NCI-H526 (cell line): ENCODE results near the gene TMUB1.

Experiments
- DNase-seq, 2 experiments: peaks; one replicate each; lab custom pipeline; 2025; lab: John Stamatoyannopoulos, UW

Gene TMUB1

DNA sequence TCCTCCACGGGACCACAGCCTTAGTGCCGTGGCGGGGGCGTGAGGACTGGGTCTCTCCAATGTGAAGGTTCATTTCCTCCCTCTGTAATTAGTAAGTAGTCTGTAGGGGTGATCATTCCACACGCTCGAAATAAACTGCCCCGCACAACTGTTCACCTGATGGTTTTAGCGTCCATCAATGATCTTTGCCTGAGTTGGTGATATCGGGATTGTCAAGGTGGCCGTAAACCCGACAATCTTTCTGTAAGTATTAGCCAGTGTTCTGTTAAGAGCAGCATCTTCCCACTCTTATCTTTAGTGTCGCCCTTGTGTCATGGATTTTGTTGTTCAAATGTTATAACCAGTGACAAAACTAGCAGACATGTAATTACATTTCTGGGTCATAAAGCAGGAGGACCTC, 20.7 kb upstream of the TMUB1 start:
- no peak for DNase-seq

DNA sequence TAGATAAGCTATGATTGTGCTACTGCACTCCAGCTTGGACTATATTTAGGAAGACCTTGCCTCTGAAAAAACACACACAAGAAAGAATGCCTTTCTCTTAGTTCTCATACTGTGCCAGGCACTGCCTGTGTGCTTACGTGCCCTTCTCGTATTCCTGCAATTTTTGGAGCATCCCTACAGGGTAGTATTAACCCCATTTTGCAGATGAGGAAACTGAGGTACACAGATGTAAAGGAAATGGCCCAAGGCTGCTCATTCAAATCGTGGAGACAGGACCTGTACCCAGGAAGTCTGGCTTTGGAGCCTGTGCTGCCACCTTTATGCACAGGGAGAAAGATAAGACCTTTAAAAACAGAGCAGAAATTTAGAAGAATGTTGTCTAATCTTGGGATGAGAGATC, 19.7 kb upstream of the TMUB1 start:
- DNase-seq = no peak

DNA sequence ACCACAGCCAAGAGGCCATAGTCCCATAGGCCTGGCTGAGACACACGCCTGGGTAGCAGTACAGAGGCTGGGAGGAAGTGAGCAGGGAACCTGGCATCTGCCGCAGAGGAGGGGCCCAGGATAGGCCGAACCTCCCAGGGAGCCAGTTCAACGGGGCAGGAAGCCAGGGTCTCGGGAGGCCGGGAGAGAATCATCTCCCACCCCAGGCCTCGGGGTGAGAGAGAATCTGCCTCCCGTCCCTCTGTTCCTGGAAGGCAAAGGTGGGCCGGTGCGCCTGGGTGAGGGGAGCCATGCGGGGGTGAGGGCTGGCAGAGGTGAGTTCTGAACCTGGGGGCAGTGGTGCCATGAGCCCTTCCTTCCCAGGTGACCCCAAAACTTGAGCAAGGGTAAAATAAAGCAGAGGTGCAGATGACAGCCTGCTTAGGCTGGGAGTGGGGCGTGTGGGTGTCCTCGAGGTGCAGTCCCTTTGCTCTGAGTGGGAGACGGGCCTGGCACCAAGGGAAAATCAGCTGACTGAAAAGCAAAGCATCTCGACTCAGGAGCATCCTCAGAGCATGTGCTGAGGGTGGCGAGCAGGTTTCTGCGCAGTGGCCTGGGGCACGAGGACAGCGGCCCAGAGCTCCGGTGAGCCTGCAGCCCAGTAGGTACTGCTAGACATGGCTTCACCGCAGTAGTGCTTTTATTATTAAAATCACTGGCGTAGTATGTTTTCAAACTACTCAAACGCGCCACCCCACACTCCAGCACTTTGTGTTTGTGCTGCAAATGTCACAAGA, 18.5 kb upstream of the TMUB1 start:
- no peak for DNase-seq

DNA sequence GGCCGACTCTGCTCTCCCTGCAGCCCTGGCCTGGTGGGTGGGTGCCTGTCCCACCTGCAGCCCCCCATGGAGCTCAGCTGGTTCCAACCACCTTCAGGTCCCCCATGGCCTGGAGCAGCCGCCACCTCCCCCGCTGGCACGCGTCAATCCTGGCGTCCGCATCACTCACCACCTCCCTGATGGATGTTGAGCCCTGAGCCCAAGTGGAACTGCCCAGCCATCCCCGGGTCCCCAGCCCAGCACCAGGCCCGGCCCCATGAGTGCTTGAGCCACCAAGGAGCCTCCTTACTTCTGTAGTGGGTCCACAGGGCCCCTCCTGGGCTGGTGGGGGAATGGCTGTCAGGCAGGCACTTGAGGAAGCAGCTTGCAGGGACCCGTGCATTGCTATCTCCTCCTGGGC, 17.6 kb upstream of the TMUB1 start:
- DNase-seq = no peak

DNA sequence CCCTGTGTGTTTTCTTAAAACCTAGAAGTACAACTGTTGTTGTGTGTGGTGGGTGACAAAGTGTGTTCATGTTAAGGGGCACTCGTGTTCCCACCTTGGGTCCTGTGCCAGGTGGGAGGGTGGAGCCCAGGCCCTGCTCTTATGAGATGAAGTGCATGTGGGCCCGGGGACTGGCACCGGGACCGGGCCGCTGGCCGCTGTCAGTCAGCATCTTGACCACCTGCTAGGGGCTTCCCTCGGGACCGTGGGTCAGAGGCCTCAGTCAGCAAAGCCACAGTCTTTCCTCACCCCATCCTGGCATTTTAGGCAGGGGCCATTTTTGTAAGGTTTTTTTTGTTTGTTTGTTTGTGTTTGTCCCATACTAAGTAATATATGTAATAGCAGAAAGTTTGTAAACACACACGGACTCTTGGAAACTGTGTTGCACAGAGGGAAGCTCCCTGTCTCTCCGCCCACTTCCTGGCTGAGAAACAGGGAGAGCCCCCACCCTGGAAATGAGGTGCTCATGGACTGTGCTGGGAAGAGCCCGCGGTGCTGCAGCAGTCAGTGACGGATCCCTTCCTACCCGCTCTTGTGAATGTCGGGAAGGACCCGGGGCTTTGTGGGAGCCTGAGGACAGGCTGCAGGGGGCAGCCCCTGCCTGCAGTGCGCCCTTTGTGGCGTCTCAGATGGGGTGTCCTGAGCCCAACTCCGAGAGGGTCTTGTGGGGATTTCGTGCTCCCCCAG, 16.4 kb upstream of the TMUB1 start:
- DNase-seq = no peak

DNA sequence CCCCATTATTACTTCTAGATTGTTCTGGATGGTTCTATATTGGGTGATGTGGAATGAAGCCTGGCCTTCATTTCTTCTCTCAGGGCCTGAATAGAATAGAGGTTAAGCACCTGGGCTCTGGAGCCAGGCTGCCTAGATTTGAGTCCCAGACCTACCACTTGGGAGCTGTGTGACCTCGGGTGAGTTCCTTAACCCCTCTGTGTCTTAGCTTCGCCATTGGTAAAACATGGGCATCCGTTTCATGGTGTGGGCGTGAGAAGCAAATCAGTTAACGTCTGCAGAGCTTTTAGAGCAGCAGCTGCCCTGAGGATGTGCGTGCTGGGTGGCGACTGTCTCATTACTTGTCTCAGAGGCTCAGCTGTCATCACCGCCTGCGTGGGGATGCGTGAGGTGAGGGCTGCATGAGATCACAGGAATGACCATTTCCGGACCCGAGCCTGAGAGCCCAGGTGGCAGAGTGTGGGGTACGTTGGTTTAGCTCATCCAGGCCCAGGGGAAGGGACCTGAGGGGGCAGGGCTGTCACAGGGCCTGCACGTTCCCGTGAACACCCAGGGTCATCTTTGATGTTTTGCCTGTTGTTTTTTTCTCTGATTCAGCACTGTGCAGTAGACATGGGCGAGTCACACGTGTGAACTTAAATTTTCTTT, 12.7 kb upstream of the TMUB1 start:
- DNase-seq = no peak

DNA sequence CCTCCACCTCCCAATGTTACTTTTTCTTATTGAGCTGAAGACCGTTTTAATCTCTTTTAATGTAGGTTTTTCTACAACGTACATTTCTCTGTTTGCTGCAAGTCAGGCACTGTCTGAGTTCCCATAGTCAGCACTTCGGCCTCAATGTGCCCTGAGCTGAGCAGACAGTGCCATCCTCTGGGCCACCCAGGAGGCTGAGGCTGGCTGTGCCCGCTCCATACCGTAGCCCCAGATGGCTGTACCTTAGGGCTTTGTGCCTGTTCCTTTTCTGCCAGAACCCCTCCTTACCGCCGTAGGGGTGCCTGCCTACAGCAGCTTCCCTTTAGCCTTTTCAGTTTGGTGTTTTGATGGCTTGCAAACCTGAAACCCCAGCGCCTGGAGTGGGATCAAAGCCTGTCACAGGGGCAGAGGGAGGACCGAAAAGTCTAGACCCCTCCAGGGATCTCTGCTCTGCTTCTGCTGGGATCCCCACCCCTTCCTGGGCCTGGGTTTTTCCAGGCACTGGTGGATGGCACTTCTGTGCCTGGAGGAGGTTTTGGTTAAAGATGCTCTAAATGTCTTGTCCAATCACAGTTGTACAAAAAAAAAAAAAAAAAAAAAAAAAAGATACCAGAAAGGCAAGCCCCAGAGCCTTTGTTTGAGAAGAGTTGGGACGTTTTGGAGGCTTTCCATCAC, 12.0 kb upstream of the TMUB1 start:
- no peak for DNase-seq

DNA sequence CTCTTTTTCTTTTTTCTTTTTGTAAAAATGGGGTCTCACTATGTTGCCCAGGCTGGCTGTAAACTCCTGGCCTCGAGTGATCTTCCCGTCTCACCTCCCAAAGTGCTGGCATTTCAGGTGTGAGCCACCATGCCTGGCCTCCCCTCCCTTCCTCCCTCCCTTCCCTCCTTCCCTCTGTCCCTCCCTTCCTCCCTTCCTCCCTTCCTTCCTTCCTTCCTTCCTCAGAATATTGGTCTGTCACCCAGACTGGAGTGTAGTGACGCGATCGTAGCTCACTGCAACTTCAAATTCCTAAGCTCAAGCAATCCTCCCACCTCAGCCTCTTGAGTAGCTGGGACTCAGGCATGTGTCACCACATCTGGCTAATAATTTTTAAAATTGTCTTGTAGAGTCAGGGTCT, 11.4 kb upstream of the TMUB1 start:
- DNase-seq = no peak

DNA sequence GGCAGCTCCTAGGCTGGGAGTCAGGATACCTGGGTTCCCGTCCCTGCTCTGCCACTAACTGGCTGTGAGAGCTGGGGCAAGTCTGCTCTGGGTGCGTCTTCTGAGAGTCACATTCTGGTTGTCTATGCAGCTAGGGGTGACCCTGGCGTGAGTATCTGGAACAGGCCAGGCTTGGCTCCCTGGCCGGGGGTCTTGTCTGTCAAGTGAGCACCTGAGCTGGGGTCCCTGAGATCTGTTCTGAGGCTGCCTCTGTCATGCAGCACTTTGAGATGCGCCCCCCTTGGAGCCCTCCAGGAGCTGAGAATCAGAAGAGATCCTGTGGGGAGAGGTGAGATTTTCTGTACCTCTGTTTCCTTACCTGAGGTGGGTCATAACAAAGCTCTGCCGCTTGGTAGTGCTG, 10.5 kb upstream of the TMUB1 start:
- DNase-seq = no peak

DNA sequence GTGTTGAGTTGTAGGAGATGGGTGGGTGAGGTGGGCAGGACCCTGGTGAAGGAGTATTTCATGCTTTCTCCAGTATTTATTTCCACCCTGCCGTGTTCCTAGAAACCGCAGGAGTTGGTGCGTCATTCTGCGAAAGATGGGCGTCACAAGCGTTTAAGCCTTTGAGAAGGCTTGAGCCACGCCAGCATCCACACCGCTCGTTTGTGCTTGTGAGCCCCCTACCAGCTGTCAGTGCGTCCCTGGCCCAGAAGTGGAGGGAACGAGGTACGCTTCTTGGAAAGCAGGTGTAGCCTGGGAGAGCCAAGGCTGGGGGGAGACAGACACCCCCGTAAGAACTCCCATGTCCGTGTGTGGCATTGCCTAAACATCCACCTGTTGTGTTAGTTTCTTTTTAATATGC, 8.7 kb upstream of the TMUB1 start:
- DNase-seq = no peak

DNA sequence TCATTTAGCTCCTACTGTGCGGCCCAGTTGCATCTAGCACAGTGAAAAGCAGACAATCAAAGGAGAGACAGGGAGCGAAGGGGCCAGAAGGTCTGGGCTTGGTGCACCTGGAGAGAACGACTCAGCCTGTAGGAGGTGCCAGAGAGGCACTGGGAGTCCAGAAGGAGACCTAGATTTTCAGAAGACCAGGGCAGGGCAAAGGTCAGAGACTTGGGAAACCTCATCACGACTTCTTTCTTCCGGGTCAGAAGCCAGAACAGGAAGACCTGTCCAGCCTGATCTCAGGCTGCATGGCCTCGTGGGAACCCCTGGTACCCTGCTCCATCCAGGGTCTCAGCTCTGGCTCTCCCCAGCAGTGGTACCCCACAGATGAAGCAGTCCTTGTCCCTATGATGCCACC, 8.1 kb upstream of the TMUB1 start:
- peak in 1 of 2 experiments; percentile 31 for DNase-seq

DNA sequence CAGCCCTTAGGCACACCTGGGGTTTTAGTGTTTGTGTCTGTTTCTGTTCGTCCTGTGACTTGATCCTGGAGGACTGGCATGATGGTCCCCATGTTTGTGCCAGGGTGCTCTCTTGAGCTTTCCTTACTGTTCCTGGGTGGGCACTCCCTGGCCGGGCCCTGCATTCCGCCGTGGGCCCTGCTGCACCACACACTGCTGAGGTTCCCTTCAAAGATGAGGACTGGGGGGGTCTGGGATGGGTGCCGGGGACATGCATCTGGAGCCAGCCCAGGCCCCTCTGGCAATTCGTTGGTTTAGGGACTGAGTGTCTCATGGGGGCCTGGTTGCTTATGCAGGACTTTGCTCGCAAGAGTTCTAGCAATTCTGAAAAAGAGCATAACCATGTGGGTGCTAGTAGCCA, 7.7 kb upstream of the TMUB1 start:
- no peak for DNase-seq

DNA sequence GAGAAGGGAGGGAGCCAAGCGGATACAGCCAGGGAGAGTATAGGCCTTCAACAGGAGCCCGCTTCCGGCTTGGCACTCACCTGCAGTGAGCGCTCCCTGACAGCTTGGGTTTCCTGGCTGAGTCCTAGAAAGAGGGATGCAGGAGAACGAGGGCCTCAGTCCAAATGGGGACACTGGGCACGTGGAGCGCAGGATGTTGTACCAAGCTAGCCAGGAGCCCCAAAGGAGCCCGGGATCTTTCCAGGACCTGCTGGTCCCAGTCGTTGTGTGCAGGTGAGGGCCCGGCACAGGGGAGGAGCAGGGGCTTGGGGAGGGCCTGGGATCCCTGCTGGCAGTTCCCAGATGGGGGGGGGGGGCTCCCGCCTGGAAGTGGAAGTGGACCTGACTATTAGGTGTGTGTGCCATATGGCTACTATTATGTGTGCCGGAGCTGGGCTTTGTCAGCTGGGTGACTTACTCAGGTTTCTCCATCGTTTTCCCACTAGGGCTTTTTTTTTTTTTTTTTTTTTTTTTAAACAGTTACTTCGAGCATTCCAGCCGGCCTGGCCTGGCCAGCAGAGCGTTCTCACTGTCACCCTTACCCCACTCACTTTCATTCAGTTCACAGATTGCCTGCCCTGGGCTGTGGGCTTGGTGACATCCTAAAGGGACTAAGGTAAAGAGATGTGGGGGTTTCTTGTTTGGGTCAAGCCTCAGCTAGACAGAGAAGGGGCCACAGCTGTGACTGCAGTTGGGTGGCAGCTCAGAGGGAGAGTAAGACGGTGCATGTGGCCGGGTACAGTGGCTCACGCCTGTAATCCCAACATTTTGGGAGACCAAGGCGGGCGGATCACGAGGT, 6.8 kb upstream of the TMUB1 start:
- no peak for DNase-seq

DNA sequence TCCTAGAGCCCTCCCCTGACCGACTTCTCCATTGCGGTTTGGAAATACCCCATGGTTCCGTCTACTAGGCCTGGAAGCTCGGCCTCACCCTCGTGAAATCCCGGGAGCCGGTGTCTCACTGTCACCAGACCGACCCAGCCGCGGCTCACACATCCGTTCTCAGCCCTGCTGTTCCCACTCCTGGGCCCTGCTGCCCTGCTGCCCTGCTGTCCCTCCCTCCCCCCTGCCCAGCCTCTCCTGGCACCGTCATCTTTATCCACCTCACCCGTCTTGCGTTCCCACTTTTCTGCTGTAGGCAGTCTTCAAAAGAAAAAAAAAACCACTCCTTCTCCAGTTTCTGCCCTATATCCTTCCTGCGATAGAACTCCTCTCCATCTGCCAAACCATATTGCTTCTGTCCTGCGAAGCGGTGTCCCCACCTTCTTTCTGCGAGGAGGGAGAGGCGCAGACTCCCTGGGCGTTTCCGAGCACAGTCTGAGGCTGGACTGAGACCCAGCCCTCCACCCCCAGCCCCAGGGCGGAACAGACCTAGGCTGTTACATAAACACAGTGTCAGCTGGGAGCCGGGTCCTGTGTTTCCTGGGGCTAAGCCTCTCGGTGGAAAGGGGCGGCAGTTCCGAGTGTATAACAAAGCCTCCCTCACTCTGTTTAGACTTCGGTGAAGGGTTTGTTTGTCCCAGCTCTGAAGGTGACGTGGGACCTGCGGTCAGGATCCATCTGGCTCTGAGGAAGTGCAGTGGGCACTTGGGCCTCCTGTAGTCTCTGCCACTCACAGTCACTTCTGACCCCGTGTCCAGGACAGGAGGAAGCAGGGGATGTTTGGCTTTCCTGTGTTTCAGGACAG, 5.8 kb upstream of the TMUB1 start:
- peak in 1 of 2 experiments; percentile 63 for DNase-seq

DNA sequence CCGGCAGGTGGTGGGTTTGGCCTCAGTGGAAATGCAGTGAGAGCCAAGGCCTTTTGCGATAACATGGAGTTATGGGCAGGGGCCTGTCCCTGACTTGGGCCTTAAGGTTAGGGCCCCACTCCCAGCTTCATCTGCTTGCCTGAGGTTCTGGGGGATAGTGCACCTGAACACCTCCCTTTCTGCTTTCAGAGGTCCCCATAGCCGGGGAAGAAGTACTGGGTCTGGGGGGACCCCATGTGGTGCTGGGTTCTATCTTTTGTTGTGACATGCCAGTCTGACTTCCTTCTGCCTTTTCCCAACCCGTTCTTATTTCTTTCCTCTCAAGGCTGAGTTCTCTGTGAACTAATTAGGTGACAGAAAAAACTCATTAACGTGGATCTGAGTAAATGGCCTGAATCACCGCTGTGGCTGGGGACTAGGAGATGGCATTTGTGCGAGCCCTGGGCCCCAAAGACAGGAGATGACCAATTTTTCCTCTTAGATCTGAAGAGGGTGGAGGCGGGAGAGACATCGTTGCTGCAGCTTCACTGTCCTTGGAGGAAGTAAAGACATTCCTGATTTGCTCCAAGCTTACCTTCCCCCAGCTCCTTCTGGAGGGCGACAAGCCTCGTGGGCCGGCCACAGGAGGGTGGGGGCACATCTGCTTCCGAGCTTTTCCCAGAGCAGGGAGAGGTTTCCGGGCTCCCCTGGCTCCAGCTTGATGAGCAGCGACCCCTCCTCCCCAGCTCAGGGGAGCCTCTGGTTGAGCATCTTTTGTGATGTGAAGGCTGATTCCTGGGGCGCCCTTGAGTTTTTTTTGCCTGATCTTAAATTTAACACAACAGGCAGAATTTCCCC, 4.9 kb upstream of the TMUB1 start:
- DNase-seq = peak in 1 of 2 experiments; percentile 53

DNA sequence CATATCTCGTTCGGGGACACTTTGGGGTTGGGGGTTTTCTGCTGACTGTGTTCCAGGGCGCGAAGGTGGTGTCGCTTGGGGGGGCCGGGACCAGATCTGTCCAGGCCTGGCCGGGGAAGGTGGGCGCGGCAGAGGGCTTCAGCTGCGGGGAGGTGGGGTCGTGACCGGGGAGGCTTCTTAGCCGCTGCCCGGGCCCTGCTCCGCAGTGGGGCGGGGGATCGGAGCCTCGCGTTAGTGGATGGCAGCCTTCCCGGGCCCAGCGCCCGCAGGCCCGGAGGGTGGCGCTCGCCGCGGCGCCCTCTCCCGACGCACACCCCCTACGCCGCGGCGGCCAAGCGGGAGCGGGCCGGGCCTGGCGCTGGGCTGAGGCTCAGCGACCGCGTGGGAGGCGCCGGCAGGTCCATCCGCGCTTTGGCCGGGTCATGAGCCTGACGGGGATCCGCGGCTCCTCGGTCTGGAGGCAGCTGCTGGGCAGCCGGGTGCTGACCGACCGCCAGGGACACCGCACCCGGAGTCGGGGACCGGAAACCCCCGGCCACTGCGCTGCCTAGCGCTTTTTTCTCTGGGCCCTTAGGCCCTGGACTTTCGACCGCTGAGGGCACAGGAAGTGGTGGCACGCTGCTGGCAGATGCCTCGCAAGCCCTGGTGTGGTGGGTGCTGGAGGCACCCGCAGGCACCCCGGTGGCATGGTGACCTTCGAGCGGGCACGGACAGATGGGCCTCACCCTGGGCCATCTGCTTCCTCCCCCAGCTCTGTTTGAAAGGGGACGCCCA, 4.1 kb upstream of the TMUB1 start:
- DNase-seq = peak in 1 of 2 experiments; percentile 82

DNA sequence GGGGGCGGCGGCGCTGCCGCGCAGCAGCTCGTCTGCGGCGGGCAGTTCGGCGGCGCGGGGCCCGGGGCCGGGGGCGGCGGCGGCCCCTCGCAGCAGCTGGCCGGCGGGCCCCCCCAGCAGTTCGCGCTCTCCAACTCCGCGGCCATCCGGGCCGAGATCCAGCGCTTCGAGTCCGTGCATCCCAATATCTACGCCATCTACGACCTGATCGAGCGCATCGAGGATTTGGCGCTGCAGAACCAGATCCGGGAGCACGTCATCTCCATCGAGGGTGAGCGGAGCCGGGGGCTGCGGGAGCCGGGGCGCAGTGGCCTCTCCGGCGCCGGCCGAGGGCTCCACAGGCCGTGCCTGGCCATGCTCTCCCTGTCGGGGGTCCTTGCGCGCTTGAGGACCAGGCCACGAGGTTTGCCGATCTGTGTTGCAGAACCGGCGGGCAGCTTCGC, 3.5 kb upstream of the TMUB1 start:
- DNase-seq = peak in 1 of 2 experiments; percentile 69

DNA sequence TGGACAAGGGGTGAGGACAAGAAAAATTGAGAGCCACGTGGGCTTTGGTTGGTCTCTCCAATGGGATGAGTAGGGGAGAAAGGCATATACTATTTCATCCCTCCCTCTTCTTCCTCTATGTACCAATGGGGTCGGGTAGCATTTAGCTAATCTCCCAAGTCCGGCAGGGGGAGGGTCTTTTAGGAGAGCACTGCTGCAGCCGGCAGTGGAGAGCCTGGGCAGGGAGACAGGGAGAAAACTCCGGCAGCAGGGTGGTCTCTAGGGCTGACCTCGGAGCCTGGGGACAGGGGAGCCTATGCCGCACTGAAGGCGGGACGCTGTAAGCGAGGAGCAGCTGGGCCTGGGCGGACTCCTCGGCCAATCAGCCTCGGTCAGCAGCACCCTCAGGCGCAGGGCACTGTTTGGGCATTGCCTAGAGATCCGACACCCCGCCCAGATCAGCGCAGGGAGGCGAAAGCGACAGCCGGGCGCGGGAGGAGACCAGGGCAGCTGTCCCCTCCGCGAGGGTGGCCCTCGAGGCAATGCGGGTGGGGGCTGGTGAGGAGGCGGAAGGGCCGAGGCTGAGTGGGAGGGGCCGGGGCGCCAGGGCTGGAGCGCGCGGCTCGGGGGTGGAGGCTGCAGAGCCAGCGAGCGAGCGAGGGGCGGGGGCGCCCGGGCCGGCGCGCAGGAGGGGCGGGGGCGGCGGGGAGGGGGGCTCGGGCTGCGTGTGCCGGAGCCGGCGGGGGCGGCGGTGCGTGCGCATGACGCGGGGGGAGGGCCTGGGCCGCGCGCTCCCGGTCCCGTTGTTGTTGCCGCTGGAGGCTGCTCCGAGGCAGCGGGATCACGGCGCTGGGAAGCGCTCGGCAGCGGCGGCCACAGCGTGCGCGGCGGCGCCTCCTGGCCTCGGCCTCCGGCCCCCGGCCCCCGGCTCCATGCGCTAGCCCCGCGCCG, 2.7 kb upstream of the TMUB1 start, which contains the start of gene AGAP3:
TSS of gene AGAP3 (plus strand) at position 785 of the 930 bp plus-strand sequence. CDS start 267 bp downstream, outside the sequence.
- peak; percentile 68 to 93 for DNase-seq
